BLaER1 treated with 17β-estradiol and CSF1 and Interleukin-3, amounts not matched to agents 10 nM and 100 nM (cell line): ENCODE data around the gene IL1RN.

Experiments
- H3K27ac ChIP-seq, 11 experiments: shearing (Covaris generic); formaldehyde crosslinking; 2 replicates each; pipeline ENCODE4 v1.8.1; 2022
- H3K27me3 ChIP-seq, 11 experiments: shearing (Covaris generic); formaldehyde crosslinking; 2 replicates each; pipeline ENCODE4 v1.8.1; 2022
- H3K36me3 ChIP-seq, 11 experiments: shearing (Covaris generic); formaldehyde crosslinking; 2 replicates each; pipeline ENCODE4 v1.8.1; 2022
- H3K4me1 ChIP-seq, 10 experiments: shearing (Covaris generic); formaldehyde crosslinking; 2 replicates each; pipeline ENCODE4 v1.8.1; 2022
- H3K4me2 ChIP-seq, 11 experiments: shearing (Covaris generic); formaldehyde crosslinking; 2 replicates each; pipeline ENCODE4 v1.8.1; 2022
- H3K4me3 ChIP-seq, 10 experiments: shearing (Covaris generic); formaldehyde crosslinking; 2 replicates each; pipeline ENCODE4 v1.8.1; 2022
- H3K9ac ChIP-seq, 11 experiments: shearing (Covaris generic); formaldehyde crosslinking; 2 replicates each; pipeline ENCODE4 v1.8.1; 2022
- H3K9me3 ChIP-seq, 11 experiments: shearing (Covaris generic); formaldehyde crosslinking; replicated peaks in 1 of 11; 2 replicates each; pipeline ENCODE4 v1.8.1; 2022
- H4K20me1 ChIP-seq, 11 experiments: shearing (Covaris generic); formaldehyde crosslinking; 2 replicates each; pipeline ENCODE4 v1.8.1; 2022
- Cebpa-rat ChIP-seq, 11 experiments: shearing (Covaris generic); IDR thresholded peaks; 2 replicates each; pipeline ENCODE4 v1.8.1; 2022

IL1RN gene

DNA sequence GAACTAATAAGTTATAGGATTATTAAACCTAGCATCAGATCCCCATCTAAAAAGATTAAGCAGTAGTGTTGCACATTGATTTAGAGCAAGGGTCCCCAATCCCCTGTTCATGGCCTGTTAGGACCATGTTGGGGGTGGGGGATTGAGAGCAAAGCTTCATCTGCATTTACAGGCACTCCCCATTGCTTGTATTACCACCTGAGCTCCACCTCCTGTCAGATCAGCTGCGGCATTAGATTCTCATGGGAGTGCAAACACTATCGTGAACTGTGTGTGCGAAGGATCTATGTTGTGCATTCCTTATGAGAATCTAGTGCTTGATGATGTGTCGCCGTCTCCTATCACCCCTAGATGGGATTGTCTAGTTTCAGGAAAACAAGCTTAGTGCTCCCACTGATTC, 27.9 kb downstream of the IL1RN start:
- no peak for TF ChIP-seq Cebpa-rat (IDR thresholded peaks at IDR 0.05)
- no peaks in the 10 kb centered on the region for H3K9me3 ChIP-seq
- H3K4me1 ChIP-seq = peaks cover 9 to 22% (median 13%) of the 10 kb centered on the region in 10 experiments; a peak in 17 of 20 replicates
- peaks cover 22 to 40% (median 31%) of the 10 kb centered on the region in 11 experiments for H3K27me3 ChIP-seq
- no peak overlapping the region for H3K9ac ChIP-seq
- H4K20me1 ChIP-seq = no peaks in the 10 kb centered on the region
- H3K4me3 ChIP-seq = no peak overlapping the region
- no peaks in the 10 kb centered on the region for H3K36me3 ChIP-seq
- no peak overlapping the region for H3K4me2 ChIP-seq
- H3K27ac ChIP-seq = no peak overlapping the region

DNA sequence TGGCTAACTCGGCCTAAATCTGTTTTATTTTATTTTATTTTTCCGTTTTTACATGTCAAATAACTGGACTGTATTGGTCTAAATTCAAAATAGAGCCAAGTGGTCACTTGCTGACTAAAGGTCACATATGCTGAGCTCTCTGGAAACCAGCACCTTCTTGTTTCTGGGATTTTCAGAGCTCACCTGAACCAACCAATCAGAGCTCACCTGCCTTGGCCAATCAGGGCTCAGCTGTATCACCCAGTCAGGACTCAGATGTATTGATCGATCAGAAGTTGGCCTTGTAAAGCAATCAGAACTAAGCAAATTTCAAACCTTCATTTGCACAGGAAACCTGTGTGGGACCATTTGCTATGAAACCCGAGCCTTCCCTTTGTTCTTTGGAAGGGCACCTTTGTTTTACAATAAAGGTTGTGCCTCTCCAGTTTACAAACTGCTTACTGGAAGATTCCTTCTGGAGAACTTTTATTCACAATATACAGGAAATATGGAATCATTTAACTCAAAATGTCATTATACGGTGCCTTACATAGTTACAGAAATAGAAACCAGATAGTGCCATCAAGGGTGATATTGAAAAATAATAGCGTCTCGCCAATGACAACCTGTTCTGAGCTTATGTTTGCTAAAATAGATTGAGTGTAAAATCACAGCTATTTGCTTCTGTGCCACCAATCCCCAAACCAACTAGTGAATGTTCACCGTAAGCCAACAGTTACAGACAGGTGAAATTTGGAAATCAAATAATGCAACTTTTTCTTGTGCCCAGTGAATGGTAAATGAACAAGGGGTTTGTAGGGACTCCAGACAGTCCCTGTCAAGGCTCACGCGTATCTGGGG, 29.1 kb downstream of the IL1RN start:
- TF ChIP-seq Cebpa-rat (IDR thresholded peaks at IDR 0.05) = no peak
- Histone ChIP-seq H3K9ac (peak overlapping the region in 8 of 11 experiments; percentile 26 to 78 (median 74); a peak in 11 of 22 replicates), H3K4me2 (peak overlapping the region; percentile 73 to 98 (median 88)), H3K9me3 (no peaks in the 10 kb centered on the region), H3K27ac (peak overlapping the region in 1 of 11 experiments; percentile 47; a peak in 1 of 22 replicates), H4K20me1 (no peaks in the 10 kb centered on the region), H3K4me3 (peak overlapping the region; percentile 58 to 77 (median 65); a peak in 19 of 20 replicates), H3K36me3 (no peaks in the 10 kb centered on the region), H3K4me1 (peaks cover 9 to 22% (median 13%) of the 10 kb centered on the region in 10 experiments; a peak in 17 of 20 replicates), H3K27me3 (peaks cover 22 to 40% (median 31%) of the 10 kb centered on the region in 11 experiments)

DNA sequence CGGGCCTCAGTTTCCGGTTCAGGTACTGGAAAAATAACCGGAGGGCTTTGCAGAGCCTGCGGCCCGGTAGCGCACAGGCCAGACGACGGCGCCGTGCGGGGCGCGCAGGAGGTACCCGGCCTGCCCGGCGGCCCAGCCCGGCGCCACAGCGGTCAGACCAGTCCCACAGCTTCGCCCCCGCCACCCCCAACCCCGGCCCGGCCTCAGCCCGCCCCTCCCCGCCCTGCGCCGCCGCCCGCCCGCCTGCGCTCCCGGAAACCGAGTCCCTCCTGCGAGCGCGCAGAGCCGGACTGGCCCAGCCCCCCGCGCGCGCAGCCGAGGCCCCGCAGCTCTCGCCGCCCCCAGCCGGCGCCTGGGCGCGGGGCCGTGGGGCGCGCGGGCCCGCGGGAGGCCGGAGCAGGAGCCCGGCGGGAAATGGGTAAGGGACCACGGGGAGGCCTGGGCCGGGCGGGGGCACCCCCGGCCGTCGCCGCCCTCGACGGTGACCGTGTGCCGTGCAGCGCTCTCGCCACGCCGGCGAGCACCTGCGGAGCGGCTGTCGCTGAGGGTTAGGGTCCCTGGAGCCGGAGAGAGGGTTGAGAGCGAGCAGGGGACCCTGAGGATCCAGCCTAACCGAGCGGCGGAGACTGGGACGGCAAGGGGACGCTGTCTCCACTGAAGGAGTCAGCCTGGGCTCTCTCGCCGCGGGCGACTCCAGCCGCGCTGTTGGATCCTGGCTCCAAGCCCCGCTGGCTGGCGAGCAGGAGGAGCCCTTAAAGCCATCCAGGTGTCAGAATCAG, 29.9 kb downstream of the IL1RN start:
- Histone ChIP-seq H3K27me3 (peaks cover 22 to 40% (median 31%) of the 10 kb centered on the region in 11 experiments), H3K9me3 (no peaks in the 10 kb centered on the region), H3K27ac (peak overlapping the region in 10 of 11 experiments; percentile 43 to 66 (median 54); a peak in 18 of 22 replicates), H3K4me3 (peak overlapping the region; percentile 58 to 77 (median 65)), H3K9ac (peak overlapping the region; percentile 58 to 81 (median 74)), H3K4me1 (peaks cover 7 to 16% (median 11%) of the 10 kb centered on the region in 10 experiments; a peak in 15 of 20 replicates), H3K36me3 (no peaks in the 10 kb centered on the region), H4K20me1 (no peaks in the 10 kb centered on the region), H3K4me2 (peak overlapping the region; percentile 73 to 98 (median 88))
- no peak for TF ChIP-seq Cebpa-rat (IDR thresholded peaks at IDR 0.05)

DNA sequence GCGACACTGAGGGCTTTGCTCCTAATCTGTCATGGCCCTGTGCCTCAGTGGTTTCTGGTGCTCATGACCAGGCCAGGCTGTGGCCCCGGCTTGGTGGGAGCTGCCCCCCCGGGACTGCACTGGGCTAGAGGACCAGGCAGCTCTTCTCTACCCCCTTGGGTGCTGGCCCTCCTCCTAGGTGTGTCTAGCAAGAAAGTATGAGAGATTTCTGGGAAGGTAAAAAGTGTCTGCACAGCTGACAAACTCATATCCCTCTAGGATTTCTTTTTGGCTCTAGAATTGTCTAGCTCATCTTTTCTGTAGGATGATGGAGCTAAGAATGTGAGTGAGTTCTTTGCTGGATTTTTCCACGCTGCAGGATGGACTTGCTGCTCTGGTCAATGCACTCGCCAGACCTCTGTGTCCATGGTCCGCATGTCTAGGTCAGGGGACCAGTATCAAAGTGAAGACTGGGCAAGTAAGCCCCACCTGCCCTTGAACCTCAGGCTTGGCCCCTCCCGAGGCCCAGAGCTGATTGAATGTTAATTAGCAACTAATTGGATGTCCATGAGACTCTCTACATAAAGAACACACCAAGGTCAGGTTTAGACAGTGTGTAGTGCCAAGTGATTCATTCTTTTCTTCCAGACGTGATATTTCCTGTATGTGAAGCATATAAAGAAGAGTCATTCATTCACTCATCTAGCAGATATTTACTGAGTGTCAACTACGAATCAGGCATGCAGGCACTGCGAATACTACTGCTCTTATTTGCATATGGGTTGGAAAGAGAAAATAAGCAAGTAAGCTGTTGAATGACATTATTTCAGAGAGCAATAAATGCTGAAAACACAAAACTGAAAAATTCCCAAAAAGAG, 30.7 kb downstream of the IL1RN start:
- H3K27ac ChIP-seq = peak overlapping the region in 6 of 11 experiments; percentile 47 to 59 (median 51); a peak in 7 of 22 replicates
- peak overlapping the region; percentile 58 to 77 (median 65) for H3K4me3 ChIP-seq
- H3K9ac ChIP-seq = peak overlapping the region; percentile 58 to 81 (median 74); a peak in 21 of 22 replicates

DNA sequence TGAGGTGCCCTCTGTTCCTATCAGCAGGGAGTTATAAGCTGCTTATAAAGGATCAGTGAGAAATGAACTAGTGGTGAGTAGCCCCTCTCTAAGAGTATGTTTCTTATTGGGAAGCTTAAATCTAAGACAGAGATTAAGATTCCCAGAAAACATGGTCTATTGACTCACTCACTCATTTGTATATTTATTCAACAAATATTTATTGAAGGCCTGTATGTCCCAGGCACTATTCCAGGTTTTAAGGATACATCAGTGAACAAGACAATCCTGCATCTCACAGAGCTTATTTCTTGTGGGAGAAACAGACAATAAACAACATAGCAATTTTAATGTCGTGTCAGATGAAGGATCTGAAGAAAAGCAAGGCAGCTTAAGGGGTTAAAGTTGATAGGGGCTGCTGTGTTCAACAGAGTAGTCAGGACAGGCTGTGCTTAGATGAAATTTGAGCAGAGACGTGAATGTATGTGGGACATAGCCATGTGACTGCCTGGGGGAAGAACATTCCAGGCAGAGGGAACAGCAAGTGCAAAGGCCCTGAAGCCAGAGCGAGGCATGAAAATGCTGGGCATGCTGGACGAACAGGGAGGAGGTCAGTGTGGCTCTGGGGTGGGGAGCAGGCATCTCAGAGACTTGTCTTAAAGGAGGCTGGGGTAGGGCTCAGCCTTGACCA, 31.6 kb downstream of the IL1RN start:
- H3K27ac ChIP-seq = no peak overlapping the region
- H3K9me3 ChIP-seq = no peaks in the 10 kb centered on the region
- peaks cover 22 to 40% (median 31%) of the 10 kb centered on the region in 11 experiments for H3K27me3 ChIP-seq
- no peak overlapping the region for H3K4me3 ChIP-seq
- no peaks in the 10 kb centered on the region for H4K20me1 ChIP-seq
- H3K36me3 ChIP-seq = no peaks in the 10 kb centered on the region
- no peak overlapping the region for H3K9ac ChIP-seq
- no peak overlapping the region for H3K4me2 ChIP-seq
- no peak for TF ChIP-seq Cebpa-rat (IDR thresholded peaks at IDR 0.05)
- peaks cover 7 to 16% (median 10%) of the 10 kb centered on the region in 10 experiments; a peak in 15 of 20 replicates for H3K4me1 ChIP-seq

More for the DNA sequence above, 30.7 kb downstream of the IL1RN start:
- TF ChIP-seq Cebpa-rat (IDR thresholded peaks at IDR 0.05) = no peak
- Histone ChIP-seq H4K20me1 (no peaks in the 10 kb centered on the region), H3K4me1 (peaks cover 7 to 16% (median 10%) of the 10 kb centered on the region in 10 experiments; a peak in 15 of 20 replicates), H3K36me3 (no peaks in the 10 kb centered on the region), H3K4me2 (peak overlapping the region; percentile 73 to 98 (median 88)), H3K27me3 (peaks cover 22 to 40% (median 31%) of the 10 kb centered on the region in 11 experiments), H3K9me3 (no peaks in the 10 kb centered on the region)

DNA sequence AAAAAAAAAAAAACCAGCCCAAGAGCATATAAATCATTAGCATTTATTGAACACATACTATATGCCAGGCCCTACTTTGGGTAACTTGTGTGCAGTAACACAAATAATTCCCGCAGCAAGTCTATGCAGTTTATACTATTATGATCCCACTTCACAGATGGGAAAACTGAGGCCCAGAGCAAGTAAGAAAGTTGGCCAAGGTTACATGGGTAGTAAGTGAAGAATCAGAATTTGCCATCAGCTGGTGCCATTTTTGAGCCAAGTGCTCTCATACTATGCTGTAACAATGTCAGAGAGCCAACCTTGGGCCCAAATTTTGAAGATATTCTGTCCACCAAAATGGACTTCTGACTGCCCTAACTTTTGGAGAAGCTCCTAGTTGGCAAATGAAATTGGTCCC, 32.9 kb downstream of the IL1RN start:
- Histone ChIP-seq H3K27ac (no peak overlapping the region), H3K9me3 (no peaks in the 10 kb centered on the region), H3K4me2 (no peak overlapping the region), H3K4me3 (no peak overlapping the region), H4K20me1 (no peaks in the 10 kb centered on the region), H3K4me1 (peaks cover 7 to 16% (median 10%) of the 10 kb centered on the region in 10 experiments; a peak in 15 of 20 replicates), H3K9ac (no peak overlapping the region), H3K27me3 (peaks cover 22 to 39% (median 30%) of the 10 kb centered on the region in 11 experiments), H3K36me3 (no peaks in the 10 kb centered on the region)
- TF ChIP-seq Cebpa-rat (IDR thresholded peaks at IDR 0.05) = no peak

DNA sequence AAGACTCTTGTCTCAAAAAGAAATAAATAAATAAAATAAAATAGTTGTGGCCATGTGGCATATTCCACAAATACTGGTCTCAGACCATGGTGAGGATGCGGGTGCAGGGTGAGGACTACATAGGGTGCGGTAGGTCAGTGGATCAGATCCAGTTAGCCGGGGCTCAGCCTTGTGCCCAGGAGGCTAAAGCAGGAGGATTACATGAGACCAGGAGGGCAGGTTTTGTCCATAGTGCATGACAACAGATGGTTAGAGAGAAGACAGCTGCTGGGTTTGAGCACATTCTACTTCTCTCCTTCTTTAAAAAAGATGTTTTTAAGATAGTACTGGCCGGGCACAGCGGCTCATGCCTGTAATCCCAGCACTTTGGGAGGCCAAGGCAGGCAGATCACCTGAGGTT, 33.6 kb downstream of the IL1RN start:
- Histone ChIP-seq H3K4me1 (peaks cover 7 to 16% (median 10%) of the 10 kb centered on the region in 10 experiments; a peak in 15 of 20 replicates), H3K27me3 (peaks cover 22 to 33% (median 28%) of the 10 kb centered on the region in 11 experiments), H3K36me3 (no peaks in the 10 kb centered on the region), H3K27ac (no peak overlapping the region), H3K4me2 (no peak overlapping the region), H3K9me3 (no peaks in the 10 kb centered on the region), H3K4me3 (no peak overlapping the region), H4K20me1 (no peaks in the 10 kb centered on the region), H3K9ac (no peak overlapping the region)
- no peak for TF ChIP-seq Cebpa-rat (IDR thresholded peaks at IDR 0.05)

DNA sequence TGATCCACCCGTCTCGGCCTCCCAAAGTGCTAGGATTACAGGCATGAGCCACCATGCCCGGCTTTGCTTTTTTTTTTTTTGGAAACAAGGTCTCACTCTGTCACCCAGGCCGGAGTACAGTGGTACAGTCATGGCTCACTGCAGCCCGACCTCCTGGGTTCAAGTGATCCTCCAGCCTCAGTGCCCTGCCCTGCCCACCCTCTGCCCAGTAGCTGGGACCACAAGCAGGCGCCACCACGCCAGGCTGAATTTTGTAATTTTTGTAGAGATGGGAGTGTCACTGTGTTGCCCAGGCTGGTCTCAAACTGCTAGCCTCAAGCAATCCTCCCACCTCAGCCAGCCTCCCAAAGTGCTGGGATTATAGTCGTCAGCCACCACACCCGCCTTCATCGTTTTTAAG, 34.8 kb downstream of the IL1RN start:
- Histone ChIP-seq H3K4me1 (peaks cover 6 to 14% (median 9%) of the 10 kb centered on the region in 10 experiments; a peak in 15 of 20 replicates), H3K36me3 (no peaks in the 10 kb centered on the region), H3K27me3 (peaks cover 15 to 21% (median 16%) of the 10 kb centered on the region in 11 experiments), H3K4me2 (no peak overlapping the region), H3K9ac (no peak overlapping the region), H3K9me3 (no peaks in the 10 kb centered on the region), H3K27ac (no peak overlapping the region), H3K4me3 (no peak overlapping the region), H4K20me1 (no peaks in the 10 kb centered on the region)
- TF ChIP-seq Cebpa-rat (IDR thresholded peaks at IDR 0.05) = no peak
